ENCODE data around the gene ITPK1. TPM values are rescaled to one million over a fixed set of nuclear protein-coding genes. Genes with fewer than 3 reads are reported as not detected.

ITPK1 gene
- total RNA-seq, 1 experiment from 2014 or later = 60.1 TPM

GRCh38 chr14:92987713-92988510 is 127.8 kb downstream of the ITPK1 start:
- Histone ChIP-seq H3K27me3 (replicated peaks; ENCODE audit: control insufficient read depth, insufficient read depth, low read length) (no peaks in the 10 kb centered on the region), H3K9me3 (no peaks in the 10 kb centered on the region), H3K36me3 (ENCODE audit: control insufficient read depth, insufficient read depth, low read length) (peaks cover 2% of the 10 kb centered on the region; the same call in 1 of the 2 replicates), H3K4me3 (ENCODE audit: low read depth, low read length) (no peak overlapping the region), H3K4me1 (no peaks in the 10 kb centered on the region)
- no peak for DNase-seq
- intact Hi-C loops (cut with micrococcal nuclease; ENCODE audit: unreplicated experiment) = loop anchor here (2.0 kb wide), 1 partner anchor 63 kb away; no protein-coding TSS in a partner anchor
- Mint-ChIP-seq H3K4me1 (ENCODE audit: low read depth, unreplicated experiment) (no peaks in the 10 kb centered on the region), H3K27me3 (ENCODE audit: insufficient read depth, unreplicated experiment) (no peaks in the 10 kb centered on the region), H3K36me3 (ENCODE audit: insufficient read depth, unreplicated experiment) (peaks cover 6% of the 10 kb centered on the region), H3K4me3 (ENCODE audit: unreplicated experiment) (no peak overlapping the region), H3K9me3 (ENCODE audit: unreplicated experiment) (no peaks in the 10 kb centered on the region), H3K27ac (ENCODE audit: unreplicated experiment) (no peak overlapping the region)
- ChIA-PET POLR2A (no interaction called here), CTCF (no interaction called here)
- no TSS peak for BruUV-seq (replicated peaks)
- TF ChIP-seq CTCF (IDR thresholded peaks at IDR 0.05; ENCODE audit: insufficient read depth in 1 of 2, low read depth in 1 of 2, low read length in 1 of 2, severe bottlenecking in 1 of 2, unreplicated experiment in 1 of 2) = no peak

GRCh38 chr14:92987148-92987570 is 128.6 kb downstream of the ITPK1 start:
- Histone ChIP-seq H3K27me3 (replicated peaks; ENCODE audit: control insufficient read depth, insufficient read depth, low read length) (no peaks in the 10 kb centered on the region), H3K4me3 (ENCODE audit: low read depth, low read length) (no peak overlapping the region), H3K9me3 (no peaks in the 10 kb centered on the region), H3K4me1 (no peaks in the 10 kb centered on the region), H3K36me3 (ENCODE audit: control insufficient read depth, insufficient read depth, low read length) (no peaks in the 10 kb centered on the region; the same call in 1 of the 2 replicates)
- TF ChIP-seq CTCF (IDR thresholded peaks at IDR 0.05; ENCODE audit: insufficient read depth in 1 of 2, low read depth in 1 of 2, low read length in 1 of 2, severe bottlenecking in 1 of 2, unreplicated experiment in 1 of 2) = no peak
- ChIA-PET CTCF (no interaction called here), POLR2A (no interaction called here)
- intact Hi-C loops (cut with micrococcal nuclease; ENCODE audit: unreplicated experiment) = no loop called here
- H3K9me3 Mint-ChIP-seq (ENCODE audit: unreplicated experiment) = no peaks in the 10 kb centered on the region
- DNase-seq = no peak
- H3K4me3 Mint-ChIP-seq (ENCODE audit: unreplicated experiment) = no peak overlapping the region
- no peaks in the 10 kb centered on the region for H3K4me1 Mint-ChIP-seq (ENCODE audit: low read depth, unreplicated experiment)
- H3K27ac Mint-ChIP-seq (ENCODE audit: unreplicated experiment) = no peak overlapping the region
- peaks cover 5% of the 10 kb centered on the region for H3K36me3 Mint-ChIP-seq (ENCODE audit: insufficient read depth, unreplicated experiment)
- no TSS peak for BruUV-seq (replicated peaks)
- H3K27me3 Mint-ChIP-seq (ENCODE audit: insufficient read depth, unreplicated experiment) = no peaks in the 10 kb centered on the region

GRCh38 chr14:92986254-92987147 is 129.2 kb downstream of the ITPK1 start:
- no peaks in the 10 kb centered on the region for H3K4me1 ChIP-seq
- H3K36me3 Mint-ChIP-seq (ENCODE audit: insufficient read depth, unreplicated experiment) = peaks cover under 1% of the 10 kb centered on the region
- no peak overlapping the region for H3K27ac Mint-ChIP-seq (ENCODE audit: unreplicated experiment)
- POLR2A ChIA-PET = no interaction called here
- intact Hi-C loops (cut with micrococcal nuclease; ENCODE audit: unreplicated experiment) = no loop called here
- H3K36me3 ChIP-seq (ENCODE audit: control insufficient read depth, insufficient read depth, low read length) = no peaks in the 10 kb centered on the region; the same call in 1 of the 2 replicates
- no peak for TF ChIP-seq CTCF (IDR thresholded peaks at IDR 0.05; ENCODE audit: insufficient read depth in 1 of 2, low read depth in 1 of 2, low read length in 1 of 2, severe bottlenecking in 1 of 2, unreplicated experiment in 1 of 2)
- H3K4me3 Mint-ChIP-seq (ENCODE audit: unreplicated experiment) = no peak overlapping the region
- no peak overlapping the region for H3K4me3 ChIP-seq (ENCODE audit: low read depth, low read length)
- no peaks in the 10 kb centered on the region for H3K27me3 Mint-ChIP-seq (ENCODE audit: insufficient read depth, unreplicated experiment)
- H3K27me3 ChIP-seq (replicated peaks; ENCODE audit: control insufficient read depth, insufficient read depth, low read length) = no peaks in the 10 kb centered on the region
- H3K9me3 Mint-ChIP-seq (ENCODE audit: unreplicated experiment) = peaks cover 5% of the 10 kb centered on the region
- no peak for DNase-seq
- BruUV-seq (replicated peaks) = no TSS peak
- no peaks in the 10 kb centered on the region for H3K9me3 ChIP-seq
- CTCF ChIA-PET = no interaction called here
- H3K4me1 Mint-ChIP-seq (ENCODE audit: low read depth, unreplicated experiment) = no peaks in the 10 kb centered on the region
